ENCODE results near the gene CTDSP1. TPM values are rescaled to one million over a fixed set of nuclear protein-coding genes. Genes with fewer than 3 reads are reported as not detected.

CTDSP1 gene
- polyA plus RNA-seq, 1 donor from 2014 or later = 0.97 TPM

DNA sequence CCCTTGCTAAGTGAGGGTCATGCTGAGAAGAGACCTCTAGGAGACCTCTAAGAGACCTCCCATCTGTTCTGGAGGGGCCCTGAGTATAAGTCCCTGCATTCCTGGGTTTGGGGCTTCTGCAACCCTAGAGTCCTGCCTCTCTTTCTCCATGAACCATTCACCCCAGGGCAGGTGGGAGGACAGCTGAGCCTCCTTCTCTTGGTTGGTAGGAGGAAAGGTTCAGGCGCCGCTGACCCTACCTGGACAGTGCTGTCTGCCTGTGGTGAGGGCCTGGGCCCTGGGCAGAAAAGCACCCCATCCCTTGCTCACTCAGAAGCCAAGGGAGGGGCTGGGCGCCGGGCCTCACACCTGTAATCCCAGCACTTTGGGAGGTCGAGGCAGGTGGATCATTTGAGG lies 18.7 kb downstream of the CTDSP1 start:
- no peak overlapping the region for H3K27ac ChIP-seq (ENCODE audit: low read length)
- H3K79me2 ChIP-seq (replicated peaks; ENCODE audit: insufficient read depth, low read length) = no peaks in the 10 kb centered on the region
- H3K4me3 ChIP-seq (ENCODE audit: low read length) = no peak overlapping the region
- H2AFZ ChIP-seq (ENCODE audit: low read depth, low read length) = no peak overlapping the region
- H3K4me2 ChIP-seq (ENCODE audit: low read length) = no peak overlapping the region
- TF ChIP-seq SMC3 (conservative IDR thresholded peaks at IDR 0.05; ENCODE audit: poor library complexity) = no peak
- TF ChIP-seq RAD21 (conservative IDR thresholded peaks at IDR 0.05) = no peak
- no peak for TF ChIP-seq EP300 (conservative IDR thresholded peaks at IDR 0.05; ENCODE audit: poor library complexity, severe bottlenecking)
- TF ChIP-seq MXI1 (conservative IDR thresholded peaks at IDR 0.05; ENCODE audit: poor library complexity, severe bottlenecking) = no peak
- no peak for TF ChIP-seq TAF1 (IDR thresholded peaks at IDR 0.05; ENCODE audit: low read depth)
- TF ChIP-seq, protein P1, sequence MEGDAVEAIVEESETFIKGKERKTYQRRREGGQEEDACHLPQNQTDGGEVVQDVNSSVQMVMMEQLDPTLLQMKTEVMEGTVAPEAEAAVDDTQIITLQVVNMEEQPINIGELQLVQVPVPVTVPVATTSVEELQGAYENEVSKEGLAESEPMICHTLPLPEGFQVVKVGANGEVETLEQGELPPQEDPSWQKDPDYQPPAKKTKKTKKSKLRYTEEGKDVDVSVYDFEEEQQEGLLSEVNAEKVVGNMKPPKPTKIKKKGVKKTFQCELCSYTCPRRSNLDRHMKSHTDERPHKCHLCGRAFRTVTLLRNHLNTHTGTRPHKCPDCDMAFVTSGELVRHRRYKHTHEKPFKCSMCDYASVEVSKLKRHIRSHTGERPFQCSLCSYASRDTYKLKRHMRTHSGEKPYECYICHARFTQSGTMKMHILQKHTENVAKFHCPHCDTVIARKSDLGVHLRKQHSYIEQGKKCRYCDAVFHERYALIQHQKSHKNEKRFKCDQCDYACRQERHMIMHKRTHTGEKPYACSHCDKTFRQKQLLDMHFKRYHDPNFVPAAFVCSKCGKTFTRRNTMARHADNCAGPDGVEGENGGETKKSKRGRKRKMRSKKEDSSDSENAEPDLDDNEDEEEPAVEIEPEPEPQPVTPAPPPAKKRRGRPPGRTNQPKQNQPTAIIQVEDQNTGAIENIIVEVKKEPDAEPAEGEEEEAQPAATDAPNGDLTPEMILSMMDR (IDR thresholded peaks at IDR 0.05; ENCODE audit: poor library complexity, severe bottlenecking) = no peak
- no peak for TF ChIP-seq REST (IDR thresholded peaks at IDR 0.05; ENCODE audit: borderline replicate concordance)
- no peak for TF ChIP-seq EZH2 (IDR thresholded peaks at IDR 0.05; ENCODE audit: borderline replicate concordance, insufficient read depth, low read length, poor library complexity, severe bottlenecking)
- TF ChIP-seq POLR2AphosphoS5 (IDR thresholded peaks at IDR 0.05) = no peak
- no peaks in the 10 kb centered on the region for H3F3A ChIP-seq (ENCODE audit: insufficient read depth, low read length, poor library complexity, severe bottlenecking)
- H3K36me3 ChIP-seq (ENCODE audit: insufficient read depth, low read length) = no peaks in the 10 kb centered on the region
- no peak overlapping the region for H3K9ac ChIP-seq (ENCODE audit: low read length)
- H3K9me2 ChIP-seq (ENCODE audit: insufficient read depth, low read length) = no peaks in the 10 kb centered on the region
- no peaks in the 10 kb centered on the region for H3K9me3 ChIP-seq (ENCODE audit: low read length)
- no peaks in the 10 kb centered on the region for H3K27me3 ChIP-seq (ENCODE audit: insufficient read depth, low read depth, low read length)
- H4K20me1 ChIP-seq (ENCODE audit: insufficient read depth) = no peaks in the 10 kb centered on the region

GRCh38 chr2:218418717-218419458 lies 19.2 kb downstream of the CTDSP1 start, which contains the start of gene VIL1:
VIL1 (plus strand) TSS chr2:218419123; CDS start chr2:218423779, 4,656 bp downstream.
- Histone ChIP-seq H3F3A (ENCODE audit: insufficient read depth, low read length, poor library complexity, severe bottlenecking) (no peaks in the 10 kb centered on the region), H3K4me3 (ENCODE audit: low read length) (no peak within 1 kb of the TSS), H3K27me3 (ENCODE audit: insufficient read depth, low read depth, low read length) (no peaks in the 10 kb centered on the region), H3K4me2 (ENCODE audit: low read length) (no peak within 1 kb of the TSS), H3K36me3 (ENCODE audit: insufficient read depth, low read length) (no peaks in the 10 kb centered on the region), H3K79me2 (replicated peaks; ENCODE audit: insufficient read depth, low read length) (no peaks in the 10 kb centered on the region), H3K9me2 (ENCODE audit: insufficient read depth, low read length) (no peaks in the 10 kb centered on the region), H3K27ac (ENCODE audit: low read length) (no peak within 1 kb of the TSS), H3K9me3 (ENCODE audit: low read length) (no peaks in the 10 kb centered on the region), H4K20me1 (ENCODE audit: insufficient read depth) (no peaks in the 10 kb centered on the region), H2AFZ (ENCODE audit: low read depth, low read length) (no peak within 1 kb of the TSS), H3K9ac (ENCODE audit: low read length) (no peak within 1 kb of the TSS)
- TF ChIP-seq EZH2 (IDR thresholded peaks at IDR 0.05; ENCODE audit: borderline replicate concordance, insufficient read depth, low read length, poor library complexity, severe bottlenecking) (no peak), POLR2AphosphoS5 (IDR thresholded peaks at IDR 0.05) (no peak), TAF1 (IDR thresholded peaks at IDR 0.05; ENCODE audit: low read depth) (no peak), EP300 (conservative IDR thresholded peaks at IDR 0.05; ENCODE audit: poor library complexity, severe bottlenecking) (no peak), RAD21 (conservative IDR thresholded peaks at IDR 0.05) (no peak), MXI1 (conservative IDR thresholded peaks at IDR 0.05; ENCODE audit: poor library complexity, severe bottlenecking) (no peak), REST (IDR thresholded peaks at IDR 0.05; ENCODE audit: borderline replicate concordance) (no peak), SMC3 (conservative IDR thresholded peaks at IDR 0.05; ENCODE audit: poor library complexity) (no peak)
- TF ChIP-seq, protein P1 (IDR thresholded peaks at IDR 0.05; ENCODE audit: poor library complexity, severe bottlenecking) = no peak
